Activated CD4-positive, alpha-beta T cell treated with anti-CD3 and anti-CD28 coated beads, Interleukin-2, Interleukin-6, amounts not matched to agents 100 ng/mL and 50 ng/mL, durations not matched to agents 16 hours and 8 hours (primary cell): ENCODE measurements around the gene WDFY4.

Experiments
- DNase-seq: peaks from one replicate; pipeline ENCODE4 v3.0.0-alpha.2; 2020

The WDFY4 gene

DNA sequence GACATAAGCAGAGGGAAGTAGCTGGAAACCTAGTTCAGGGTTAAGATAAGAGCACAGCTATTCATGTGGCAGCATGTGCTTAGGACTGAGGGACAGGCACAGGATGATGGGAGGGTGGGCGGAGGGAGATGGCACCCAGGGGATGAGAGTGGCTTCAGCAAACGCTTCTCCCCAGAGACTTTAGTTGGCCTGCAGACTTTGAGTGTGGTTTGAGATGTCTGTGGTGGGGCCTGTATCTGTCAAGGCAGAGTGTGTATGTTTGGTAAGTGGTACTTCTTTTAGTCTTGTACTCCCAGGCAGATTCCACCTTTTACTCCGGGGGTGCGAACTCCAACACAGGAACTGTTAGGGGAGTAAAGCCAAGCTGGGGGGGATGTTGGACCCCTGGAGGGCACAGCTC, 88.9 kb downstream of the WDFY4 start:
- no peak for DNase-seq

DNA sequence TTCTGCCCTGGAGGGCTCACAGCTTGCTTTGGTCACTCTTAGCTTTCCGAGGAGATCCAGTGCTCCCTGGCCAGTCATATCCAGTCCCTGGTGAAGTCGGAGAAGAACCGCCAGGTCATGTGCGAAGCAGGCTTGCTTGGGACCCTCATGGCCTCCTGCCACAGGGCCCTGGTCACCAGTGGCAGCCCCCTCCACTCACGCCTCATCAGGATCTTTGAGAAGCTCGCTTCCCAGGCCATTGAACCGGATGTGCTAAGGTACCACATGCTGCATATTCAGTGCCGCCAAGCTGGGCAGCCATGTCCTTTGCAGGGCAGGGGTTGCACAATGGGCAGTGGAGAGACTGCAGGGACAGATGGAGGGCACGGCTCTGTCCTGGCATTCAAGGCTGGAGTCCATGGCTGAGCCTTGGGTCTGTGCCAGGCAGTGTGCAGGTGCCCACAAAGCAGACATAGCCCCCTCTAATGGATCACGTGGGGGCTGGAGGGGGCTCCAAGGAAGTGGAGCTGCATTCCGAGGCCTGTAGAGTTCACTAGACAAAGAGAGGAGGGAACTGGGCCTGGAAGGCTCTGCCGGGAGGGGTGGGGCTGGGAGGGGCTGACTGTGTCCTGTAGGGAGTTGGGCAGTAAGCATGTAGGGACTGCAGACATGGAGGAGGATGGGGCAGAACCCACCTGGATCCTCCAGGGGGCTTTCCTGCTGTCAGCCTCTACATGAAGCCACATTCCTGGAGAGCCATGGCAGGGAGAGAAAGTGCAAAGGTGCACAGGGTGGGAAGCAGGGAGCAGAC, 89.9 kb downstream of the WDFY4 start:
- no peak for DNase-seq

DNA sequence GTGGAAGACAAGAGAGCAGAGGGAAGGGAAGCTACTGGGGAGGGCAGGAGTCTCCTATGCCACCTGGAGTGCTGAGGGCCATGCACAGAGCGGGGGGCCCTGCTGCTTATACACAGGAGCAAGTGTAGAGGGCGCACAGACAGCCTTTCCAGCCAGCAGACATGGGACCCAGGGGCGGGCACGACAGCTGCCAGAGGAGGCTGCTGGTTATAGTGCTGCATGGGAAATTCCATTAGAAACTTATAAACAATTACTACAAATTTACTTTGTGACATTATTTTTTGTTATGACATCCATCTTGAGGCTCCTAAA, 90.5 kb downstream of the WDFY4 start:
- no peak for DNase-seq

DNA sequence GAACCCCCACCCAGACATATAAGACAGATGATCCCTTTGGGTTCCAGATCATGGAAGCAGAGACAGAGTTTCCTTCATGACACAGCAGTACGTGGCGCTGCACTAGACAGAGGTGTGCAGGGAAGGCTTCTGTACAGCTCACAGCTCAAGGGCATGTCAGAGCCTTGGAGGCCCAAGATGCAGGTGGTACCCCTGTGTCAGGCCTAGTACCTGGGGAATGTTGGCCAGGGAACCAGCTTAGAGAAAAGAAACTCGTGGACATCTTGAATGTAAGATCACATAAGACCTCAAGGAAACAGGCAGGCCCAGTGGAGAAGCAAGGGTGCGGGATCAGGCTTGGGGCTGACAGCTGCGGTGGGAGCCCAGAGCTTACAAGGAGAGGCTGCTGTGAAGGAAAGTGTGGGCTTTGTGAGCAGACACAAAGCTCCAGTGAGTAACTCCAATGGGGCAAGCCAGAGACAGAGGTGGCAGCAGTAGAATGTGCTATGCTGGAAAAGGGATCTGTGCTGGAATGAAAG, 91.4 kb downstream of the WDFY4 start:
- DNase-seq = no peak

DNA sequence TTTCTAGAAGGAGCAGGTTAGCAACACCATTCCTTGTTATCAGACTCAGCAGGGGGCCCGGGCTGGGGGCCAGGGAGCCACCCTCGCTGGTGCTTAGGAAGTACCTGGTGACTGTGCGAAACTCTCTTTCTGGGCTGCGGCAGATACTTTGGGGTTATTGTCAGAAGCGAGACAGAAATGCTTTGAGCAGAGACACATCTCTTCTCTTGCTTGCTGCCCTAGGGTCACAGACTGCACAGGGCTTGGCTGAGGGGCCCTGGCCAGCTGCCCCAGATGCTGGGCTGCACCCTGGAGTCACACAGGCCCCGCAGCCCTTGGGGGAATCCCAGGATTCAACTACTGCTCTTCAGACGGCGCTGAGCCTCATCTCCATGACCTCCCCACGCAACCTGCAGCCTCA, 91.9 kb downstream of the WDFY4 start:
- DNase-seq = no peak

DNA sequence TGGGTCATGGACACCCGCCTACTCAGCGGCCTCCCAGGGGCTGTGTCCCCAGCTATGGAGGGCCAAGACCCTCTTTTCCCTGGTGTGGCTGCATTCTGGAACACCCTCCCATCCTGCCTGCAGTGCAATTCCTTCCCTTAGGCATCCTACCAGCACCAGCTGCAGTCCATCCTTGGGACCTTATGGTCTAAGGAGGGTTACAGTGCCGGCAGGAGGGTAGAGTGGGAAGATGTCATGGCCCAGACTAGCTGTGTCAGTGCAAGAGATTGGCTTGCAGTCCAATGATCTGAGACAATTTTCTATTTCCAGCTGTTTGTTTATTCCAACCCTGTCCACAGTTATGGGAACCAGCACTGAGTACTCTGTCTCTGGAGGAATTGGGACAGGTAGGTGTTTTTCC, 92.4 kb downstream of the WDFY4 start:
- no peak for DNase-seq

DNA sequence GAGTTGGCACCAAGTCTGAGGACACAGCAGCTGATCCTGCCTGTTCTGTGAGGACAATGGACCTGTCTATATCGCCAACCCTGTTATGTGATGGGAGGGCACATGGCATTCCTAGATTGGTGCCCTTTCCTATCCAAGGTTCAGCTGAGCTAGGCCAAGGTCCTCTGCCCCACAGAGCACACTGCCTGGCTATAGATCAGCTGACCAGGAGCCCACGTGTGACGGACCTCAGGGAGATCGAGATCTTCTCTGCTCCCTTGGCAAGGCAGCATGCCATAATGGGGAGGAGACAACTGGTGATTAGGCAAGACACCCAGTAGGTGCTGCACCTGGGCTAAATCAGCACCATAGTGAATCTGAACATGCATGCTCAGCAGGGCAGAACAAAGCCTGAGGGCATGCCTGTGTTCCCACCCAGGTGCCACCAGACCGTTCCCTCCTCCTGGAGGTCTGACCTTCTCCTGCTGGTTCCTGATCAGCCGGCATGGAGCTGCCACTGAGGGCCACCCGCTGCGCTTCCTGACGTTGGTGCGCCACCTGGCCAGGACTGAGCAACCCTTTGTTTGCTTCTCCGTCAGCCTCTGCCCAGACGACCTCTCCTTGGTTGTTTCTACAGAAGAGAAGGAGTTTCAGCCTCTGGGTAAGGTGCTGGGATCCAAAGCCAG, 93.7 kb downstream of the WDFY4 start:
- DNase-seq = no peak

DNA sequence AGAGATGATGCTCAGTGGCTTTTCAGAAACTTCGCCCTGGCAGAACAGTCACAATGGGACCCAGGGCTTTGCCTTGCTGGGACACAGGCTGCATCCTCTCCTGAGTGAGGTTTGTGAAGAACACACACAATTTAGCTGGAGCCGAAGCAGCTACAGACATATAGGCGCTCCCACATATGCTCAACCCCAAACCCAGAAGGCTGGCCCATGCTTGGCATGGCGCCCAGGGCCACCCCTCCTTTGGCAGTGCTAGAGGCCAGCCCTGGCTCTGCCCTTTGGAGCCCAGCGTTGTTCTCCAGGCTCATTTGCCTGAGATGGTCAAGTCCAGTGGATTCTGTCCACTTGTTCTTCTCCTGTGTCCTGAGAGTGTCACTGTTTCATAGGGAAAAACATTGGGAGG, 94.4 kb downstream of the WDFY4 start:
- DNase-seq = no peak

DNA sequence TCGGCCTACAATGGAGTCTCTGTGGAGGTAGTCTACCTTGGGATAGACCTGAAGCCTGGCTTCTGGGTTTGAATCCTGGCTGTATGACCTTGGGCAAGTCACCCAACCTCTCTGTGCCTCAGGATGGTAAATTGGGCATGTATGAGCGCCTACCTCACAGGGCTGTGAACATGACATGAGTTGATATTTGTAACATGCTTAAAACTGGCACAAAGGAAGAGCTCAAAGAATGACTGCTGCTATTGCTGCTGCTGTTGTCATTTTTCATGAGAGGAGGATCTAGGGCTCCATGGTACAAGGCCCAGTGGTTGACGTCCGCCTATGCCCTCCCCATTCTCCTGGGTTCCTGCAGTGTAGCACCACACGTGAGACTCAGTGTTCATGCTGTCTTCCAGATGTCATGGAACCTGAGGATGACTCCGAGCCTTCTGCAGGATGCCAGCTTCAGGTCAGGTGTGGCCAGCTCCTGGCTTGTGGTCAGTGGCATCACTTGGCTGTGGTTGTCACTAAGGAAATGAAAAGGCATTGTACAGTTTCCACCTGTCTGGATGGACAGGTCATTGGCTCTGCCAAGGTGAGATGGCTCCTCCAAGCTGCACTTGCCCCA, 95.0 kb downstream of the WDFY4 start:
- DNase-seq = no peak

DNA sequence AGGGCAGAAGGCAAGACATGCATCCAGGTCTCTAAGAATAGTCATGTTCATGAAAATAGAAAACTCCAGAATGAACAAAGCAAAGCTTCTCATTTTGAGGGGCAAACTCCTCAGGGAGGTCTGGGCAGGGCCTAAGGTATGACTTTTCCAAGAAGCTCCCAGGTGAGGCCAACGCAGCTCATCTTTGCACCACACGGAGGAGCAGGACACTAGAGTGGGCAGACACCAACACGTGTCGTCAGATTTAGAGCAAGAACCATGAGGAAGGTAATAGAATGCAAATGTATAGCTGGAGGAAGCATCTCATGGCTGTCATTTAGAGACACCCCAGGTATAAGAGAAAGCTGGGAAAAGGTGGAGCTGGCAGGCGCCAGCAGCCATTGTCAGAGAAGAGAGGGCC, 95.7 kb downstream of the WDFY4 start:
- no peak for DNase-seq

DNA sequence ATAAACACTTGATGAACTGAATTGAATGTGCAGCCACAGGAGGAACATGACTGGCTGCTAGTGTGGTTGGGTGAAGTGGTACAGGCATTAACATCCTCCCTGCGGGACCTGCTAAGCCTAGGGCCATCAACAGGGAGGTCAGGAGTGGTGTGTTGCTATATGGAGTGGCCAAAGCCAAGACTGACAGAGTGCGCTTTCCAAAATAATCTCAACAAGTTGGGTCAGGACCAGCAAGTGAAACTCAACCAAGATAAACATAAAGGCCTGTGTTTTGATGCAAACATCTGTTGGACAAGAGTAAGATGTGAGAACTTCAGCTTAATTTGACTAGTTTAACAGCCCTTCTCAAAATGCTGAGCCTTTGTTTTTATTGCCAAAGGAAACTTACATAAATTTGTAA, 97.7 kb downstream of the WDFY4 start:
- no peak for DNase-seq

DNA sequence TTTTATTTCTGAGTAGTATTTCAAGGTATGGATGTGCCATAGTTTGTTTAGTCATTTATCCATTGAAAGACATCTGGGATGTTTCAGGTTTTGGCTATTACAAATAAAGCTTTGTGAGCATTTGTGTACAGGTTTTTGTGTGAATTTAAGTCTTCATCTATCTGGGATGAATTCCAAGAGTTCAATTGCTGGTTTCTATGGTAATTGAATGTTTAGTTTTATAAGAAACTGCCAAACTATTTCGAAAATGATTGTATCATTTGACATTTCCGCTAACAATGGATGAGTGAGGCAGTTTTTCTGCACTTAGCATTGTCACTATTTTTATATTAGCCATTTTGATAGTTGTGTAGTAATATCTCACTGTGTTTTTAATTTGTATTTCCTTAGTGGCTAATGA, 99.4 kb downstream of the WDFY4 start:
- DNase-seq = no peak

DNA sequence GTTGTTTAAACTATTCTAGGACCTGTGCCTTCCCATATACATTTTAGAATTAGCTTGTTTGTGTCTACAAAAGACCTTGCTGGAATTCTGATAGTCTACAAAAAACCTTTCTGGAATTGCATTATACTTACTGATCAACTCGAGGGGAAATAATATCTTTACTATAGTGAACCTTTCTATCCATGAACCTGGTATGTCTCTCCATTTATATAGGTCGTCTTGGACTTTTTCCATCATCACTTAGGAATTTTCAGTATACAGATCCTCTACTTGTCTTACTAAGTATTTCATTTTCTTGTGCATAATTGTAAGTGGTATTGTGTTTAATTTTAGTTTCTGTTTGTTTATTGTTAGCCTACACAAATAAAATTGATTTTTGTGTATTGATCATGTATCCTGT, 101.1 kb downstream of the WDFY4 start:
- DNase-seq = no peak

DNA sequence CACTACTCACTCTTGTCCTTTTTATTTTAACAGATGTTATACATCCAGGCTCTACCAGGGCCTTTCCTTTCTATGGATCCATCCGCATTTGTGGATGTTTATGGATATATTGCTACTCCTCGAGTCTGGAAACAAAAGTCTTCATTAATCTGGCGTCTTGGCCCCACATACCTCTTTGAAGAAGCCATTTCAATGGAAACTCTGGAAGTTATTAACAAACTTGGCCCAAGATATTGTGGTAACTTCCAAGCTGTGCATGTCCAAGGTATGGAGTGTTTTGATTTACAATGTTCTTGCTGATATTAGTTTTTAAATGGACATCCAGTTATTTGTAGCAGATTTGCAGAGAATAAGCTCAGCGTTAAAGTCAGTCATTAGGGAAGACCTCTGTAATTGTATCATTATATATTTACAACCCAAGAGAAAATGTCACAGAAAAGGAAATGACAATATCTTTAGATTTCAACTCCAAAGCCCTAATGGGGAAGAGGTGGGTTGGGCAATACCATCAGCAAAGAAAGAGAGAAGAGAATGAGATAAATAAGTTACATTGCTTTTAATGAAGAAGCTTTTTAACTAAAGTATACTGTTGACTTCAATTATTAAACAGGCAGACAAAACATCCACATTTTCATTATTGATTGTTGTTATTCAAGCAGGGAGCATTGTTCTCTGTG, 102.1 kb downstream of the WDFY4 start:
- DNase-seq = no peak

DNA sequence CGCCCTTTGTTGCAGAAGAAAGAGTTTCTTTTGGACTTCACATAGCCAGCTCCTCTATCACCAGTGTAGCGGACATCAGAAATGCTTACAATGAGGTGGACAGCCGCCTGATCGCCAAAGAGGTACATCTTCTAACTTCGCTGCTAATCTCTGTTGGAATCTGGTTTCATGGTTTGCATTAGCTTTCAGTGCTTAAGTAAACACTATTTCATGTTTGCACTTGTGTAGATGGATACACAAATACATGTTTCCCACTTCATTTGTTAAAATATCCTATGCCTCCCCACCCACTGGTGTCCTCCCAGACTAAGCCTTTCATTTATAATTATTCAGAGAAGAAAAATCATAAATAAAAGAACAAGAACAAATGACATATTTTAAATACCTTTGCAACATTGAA, 103.9 kb downstream of the WDFY4 start:
- DNase-seq = no peak

DNA sequence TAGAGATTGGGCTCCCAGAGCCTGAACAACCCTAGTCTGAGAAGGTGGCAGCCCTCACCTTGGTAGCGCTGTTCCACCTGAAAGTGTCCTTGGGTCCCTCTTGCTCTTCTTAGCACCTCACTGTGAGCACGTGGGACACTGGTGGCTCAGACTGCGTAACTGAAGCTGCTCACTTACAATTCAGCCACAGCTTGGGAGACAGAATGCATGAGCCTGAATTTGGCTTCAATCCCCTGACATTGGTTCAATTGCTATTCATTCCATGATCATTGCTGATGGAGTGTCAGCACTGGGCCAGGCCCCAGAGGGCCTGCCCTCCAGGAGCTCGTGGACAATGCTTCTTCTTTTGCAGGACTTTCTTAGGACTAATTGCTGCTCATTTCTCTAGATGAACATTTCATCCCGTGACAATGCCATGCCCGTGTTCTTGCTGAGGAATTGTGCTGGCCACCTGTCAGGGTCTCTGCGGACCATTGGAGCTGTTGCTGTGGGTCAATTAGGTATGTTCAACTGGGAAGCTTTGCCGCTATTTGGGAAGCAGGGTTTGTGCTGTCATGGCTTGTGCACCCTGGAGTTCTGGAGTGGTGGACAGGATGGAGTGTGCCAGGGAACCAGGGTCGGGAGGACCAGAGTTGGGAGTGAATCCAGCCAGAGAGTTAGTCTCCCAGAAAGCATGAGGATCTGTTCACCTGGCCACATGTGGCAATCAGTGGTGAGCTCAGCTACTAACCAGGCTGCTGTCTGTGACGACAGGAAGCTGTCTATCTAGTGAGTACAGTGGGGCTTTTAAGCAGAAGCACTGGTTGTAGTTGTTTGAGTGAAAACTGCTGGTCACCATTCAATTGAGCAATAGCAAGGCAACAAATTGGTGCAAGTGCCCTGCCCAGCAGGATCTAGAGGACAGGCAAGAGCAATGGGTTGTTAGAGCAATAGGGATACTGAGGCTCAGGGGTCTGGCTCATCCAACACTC, 105.1 kb downstream of the WDFY4 start:
- no peak for DNase-seq

DNA sequence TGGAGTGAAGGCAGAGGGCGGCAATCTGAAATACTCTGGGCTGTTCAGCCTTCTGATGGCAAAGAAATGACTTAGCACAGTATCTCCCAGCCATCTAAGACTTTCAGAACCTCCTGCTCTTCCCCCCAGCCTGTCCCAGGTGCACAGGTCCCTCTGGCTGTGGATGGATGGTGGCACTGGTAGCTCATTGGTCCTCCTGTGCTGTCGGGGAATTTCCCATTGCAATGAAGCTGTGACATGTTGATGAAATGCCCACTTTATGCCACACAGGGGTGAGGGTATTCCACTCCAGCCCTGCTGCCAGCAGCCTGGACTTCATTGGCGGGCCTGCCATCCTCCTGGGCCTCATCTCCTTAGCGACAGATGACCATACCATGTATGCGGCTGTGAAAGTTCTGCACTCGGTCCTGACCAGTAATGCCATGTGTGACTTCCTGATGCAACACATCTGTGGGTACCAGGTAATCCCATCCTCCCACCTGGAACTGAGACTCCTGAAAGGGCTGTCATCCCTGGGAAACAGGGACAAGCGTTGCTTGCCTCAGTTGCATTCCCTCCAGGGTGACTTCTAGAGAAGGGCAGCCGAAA, 105.9 kb downstream of the WDFY4 start:
- DNase-seq = no peak

DNA sequence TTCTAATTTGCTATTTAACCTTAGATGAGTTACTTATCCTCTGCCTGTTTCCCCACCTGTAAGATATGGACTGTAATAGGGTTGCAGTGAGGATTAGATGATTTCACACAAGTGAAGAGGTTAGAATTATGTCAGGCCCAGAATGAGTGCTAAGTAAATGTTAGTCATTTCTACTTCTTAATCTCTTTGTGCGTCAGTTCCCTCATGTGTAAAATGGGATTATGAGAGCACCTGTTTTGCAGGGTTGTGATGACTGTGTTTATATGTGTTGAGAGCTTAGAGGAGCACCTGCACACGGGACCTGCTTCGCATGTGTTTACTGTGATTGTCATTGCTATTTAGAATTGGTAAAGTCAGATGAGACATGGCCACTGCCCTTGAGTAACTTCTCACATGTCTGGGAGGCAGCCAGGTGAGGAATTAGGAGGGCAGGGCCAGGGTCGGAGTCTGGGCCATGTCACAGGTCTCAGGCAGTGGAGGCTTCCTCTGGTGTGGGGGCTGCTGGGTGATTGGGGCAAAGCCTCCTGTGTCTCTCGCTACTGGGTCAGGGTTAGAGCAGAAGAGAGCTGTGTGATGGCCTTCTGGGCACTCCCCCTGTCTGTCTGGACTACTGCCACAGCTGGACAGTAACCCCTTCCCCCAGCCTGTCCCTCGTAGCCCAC, 106.7 kb downstream of the WDFY4 start:
- no peak for DNase-seq

DNA sequence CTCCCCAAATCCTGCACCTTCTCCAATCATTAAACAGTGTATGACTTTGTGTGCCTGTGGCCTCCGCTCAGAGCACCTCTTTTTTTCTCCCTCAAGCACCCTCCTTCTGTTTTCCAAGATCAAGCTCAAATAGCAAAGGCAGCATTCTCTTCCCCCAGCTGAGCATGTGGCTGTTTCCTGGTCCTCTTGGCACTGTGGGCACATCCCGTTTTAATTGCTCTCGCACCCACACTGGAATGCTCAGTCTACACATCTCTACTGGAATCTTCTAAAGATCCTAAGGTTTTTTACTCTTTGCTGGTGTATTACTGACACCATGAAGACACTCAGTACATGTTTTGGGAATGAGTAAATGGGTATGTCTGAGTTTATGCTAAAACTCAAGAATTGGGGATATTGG, 107.4 kb downstream of the WDFY4 start:
- DNase-seq = no peak

DNA sequence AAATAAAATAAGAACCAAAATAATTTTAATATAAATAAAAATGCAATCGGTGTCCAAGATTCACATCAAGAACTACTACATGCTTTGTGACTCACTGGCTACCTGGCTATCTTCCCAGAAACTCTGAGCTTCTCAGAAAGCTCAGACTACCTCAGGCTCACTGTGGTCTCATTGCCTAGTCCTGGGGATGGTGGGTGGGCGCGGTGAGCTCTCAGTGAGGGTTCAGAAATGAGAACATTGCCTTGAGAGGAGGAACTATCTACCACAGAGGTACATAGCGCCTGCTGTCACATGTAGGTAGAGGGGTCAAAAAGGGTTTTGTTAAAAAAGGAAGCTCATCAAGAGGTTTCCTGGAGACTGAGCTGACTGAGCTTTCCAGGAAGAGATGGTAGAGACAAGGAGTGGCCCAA, 108.0 kb downstream of the WDFY4 start:
- DNase-seq = no peak

DNA sequence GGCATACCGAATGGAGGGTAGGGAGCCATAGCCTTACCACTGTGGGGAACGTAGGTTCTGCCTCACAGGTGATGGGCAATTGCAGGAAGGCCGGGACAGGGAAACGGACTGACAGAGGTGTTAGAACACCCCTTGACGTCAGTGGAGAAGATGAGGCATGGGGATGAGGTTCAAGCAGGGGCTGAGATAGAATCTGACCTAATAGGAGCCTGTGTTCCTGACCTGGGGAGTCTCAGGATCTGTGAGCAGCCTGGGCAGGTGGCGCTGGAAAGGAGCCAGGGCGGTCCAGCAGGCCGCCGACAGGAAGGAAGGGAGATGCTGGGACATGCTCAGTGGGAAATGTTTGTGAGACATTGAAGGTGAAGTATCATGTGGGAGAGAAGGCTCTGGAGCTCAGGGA, 109.4 kb downstream of the WDFY4 start:
- DNase-seq = no peak
